Fibroblast of skin of abdomen (primary cell): ENCODE data around the gene HDAC7.
A peak's percentile ranks its signal among the peaks of the same experiment; 100 is the strongest.

Source experiments
- DNase-seq: peaks from one replicate; pipeline ENCODE4 v3.0.0-alpha.2; 2013

HDAC7 gene

GRCh38 chr12:47776471-47777143 is 43.1 kb downstream of the HDAC7 start:
- peak; percentile 56 for DNase-seq

GRCh38 chr12:47775100-47775911 is 44.4 kb downstream of the HDAC7 start:
- no peak for DNase-seq

GRCh38 chr12:47774663-47775062 is 45.0 kb downstream of the HDAC7 start:
- DNase-seq = no peak

GRCh38 chr12:47773858-47774580 is 45.7 kb downstream of the HDAC7 start:
- DNase-seq = no peak

GRCh38 chr12:47773062-47773857 is 46.4 kb downstream of the HDAC7 start, which contains the start of gene SLC48A1:
Gene SLC48A1 (plus strand): TSS chr12:47773238. CDS start chr12:47773305, 67 bp downstream.
- DNase-seq = peak; percentile 61

GRCh38 chr12:47772738-47773061 is 47.0 kb downstream of the HDAC7 start:
- no peak for DNase-seq

- no peak for DNase-seq
Observed at GRCh38 chr12:47772094-47772660, 47.5 kb downstream of the HDAC7 start.

- DNase-seq = no peak
Observed at GRCh38 chr12:47771304-47771703, 48.4 kb downstream of the HDAC7 start.

GRCh38 chr12:47770086-47770726 is 49.5 kb downstream of the HDAC7 start:
- peak; percentile 42 for DNase-seq

GRCh38 chr12:47769234-47770085 is 50.2 kb downstream of the HDAC7 start:
- no peak for DNase-seq

GRCh38 chr12:47768323-47768811 is 51.3 kb downstream of the HDAC7 start:
- peak; percentile 77 for DNase-seq

GRCh38 chr12:47767216-47767724 is 52.4 kb downstream of the HDAC7 start:
- DNase-seq = no peak

- no peak for DNase-seq
Observed at GRCh38 chr12:47766502-47767215, 53.0 kb downstream of the HDAC7 start.

GRCh38 chr12:47763481-47764346 is 56.0 kb downstream of the HDAC7 start:
- no peak for DNase-seq

- DNase-seq = no peak
Observed at GRCh38 chr12:47762850-47763465, 56.7 kb downstream of the HDAC7 start.

- peak; percentile 86 for DNase-seq
Observed at GRCh38 chr12:47758834-47759690, 60.6 kb downstream of the HDAC7 start, which contains the start of gene RAPGEF3. Gene RAPGEF3 (minus strand): TSS chr12:47758880. CDS start chr12:47758556, 324 bp downstream.

GRCh38 chr12:47758584-47758833 is 61.2 kb downstream of the HDAC7 start:
- no peak for DNase-seq
